Posterior cingulate gyrus (tissue), 11 donors: ENCODE measurements around the gene KIFC3.
"Not testable (repeated sequence)": the region's sequence is repeated elsewhere in the genome, so short reads cannot be mapped to it uniquely, and the experiment has no call there.

Source experiments
- DNase-seq, 10 donors: peaks; one replicate each; pipeline versions ENCODE4 v3.0.0 to v3.0.0-alpha.2; 2020 to 2021; ENCODE audit warnings: mixed read lengths in 3 of 10
- intact Hi-C: fragments of 100-400 bp; cut with DNase I; formaldehyde crosslinking; loops from one replicate; pipeline ENCODE4 v1.15.1; 2023

Gene KIFC3

DNA sequence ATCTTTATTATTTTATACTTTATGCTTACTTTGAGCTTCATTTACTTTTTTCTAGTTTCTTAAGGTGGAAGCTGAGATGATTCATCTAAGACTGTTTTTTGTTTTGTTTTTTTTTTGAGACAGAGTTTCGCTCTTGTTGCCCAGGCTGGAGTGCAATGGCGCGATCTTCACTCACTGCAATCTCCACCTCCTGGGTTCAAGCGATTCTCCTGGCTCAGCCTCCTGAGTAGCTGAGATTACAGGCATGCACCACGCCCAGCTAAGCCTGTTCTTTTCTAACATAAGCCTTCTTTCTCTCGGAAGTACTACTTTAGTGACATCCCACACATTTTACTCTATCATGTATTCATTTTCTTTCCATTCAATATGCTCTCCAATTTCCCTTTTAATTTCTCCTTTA, 89.7 kb downstream of the KIFC3 start:
- peak in 2 of 10 donors; percentile 17 to 32 for DNase-seq
- intact Hi-C loops = not testable (repeated sequence)

DNA sequence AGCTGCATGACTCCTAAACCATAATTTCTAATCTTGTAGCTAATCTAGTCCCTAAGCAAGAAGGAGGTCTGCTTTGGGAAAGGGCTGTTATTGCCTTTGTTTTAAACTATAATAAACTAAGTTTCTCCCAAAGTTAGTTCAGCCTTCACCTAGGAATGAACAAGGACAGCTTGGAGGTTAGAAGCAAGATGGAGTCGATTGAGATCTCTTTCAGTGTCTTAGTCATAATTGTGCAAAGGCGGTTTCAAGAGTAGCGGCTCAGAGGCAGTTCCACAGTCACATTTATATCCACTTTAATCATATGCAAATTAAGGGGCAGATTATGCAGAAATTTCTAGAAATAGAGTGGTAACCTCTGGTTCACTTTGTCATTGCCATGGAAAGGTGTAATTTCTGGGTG, 90.3 kb downstream of the KIFC3 start:
- DNase-seq = no peak
- intact Hi-C loops = no loop called here

DNA sequence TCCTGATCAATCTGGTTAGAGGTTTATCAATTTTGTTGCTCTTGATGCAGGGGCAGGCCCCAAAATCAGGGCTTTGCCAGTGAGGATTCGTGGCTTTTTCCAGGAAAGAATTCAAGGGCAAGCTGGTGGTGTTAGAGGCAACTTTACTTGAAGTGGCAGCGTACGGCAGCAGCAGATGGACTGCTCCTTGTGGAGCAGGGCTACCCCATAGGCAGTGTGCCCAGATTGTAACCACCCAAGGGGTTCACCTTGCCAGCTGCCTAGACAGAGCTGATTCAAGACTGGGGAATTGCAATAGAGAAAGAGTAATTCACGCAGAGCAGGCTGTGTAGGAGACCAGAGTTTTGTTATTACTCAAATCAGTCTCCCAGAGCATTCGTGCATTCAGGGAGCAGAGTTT, 90.9 kb downstream of the KIFC3 start:
- intact Hi-C loops = no loop called here

DNA sequence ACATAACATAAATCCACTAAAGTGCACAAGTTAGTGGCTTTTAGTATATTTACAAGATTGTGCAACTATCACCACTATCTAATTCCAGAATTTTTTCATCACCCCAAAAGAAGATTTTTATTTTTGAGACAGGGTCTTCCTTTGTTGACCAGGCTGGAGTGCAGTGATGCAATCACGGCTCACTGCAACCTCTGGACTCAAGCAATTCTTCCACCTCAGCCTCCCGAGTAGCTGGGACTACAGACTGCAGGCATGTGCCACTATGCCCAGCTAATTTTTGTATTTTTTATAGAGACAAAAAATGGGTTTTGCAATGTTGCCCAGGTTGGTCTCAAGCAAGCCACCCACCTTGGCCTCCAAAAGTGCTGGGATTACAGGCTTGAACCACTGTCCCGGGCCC, 92.6 kb downstream of the KIFC3 start:
- peak in 2 of 10 donors; percentile 10 to 19 for DNase-seq
- intact Hi-C loops = no loop called here

More for the DNA sequence above, 90.9 kb downstream of the KIFC3 start:
- DNase-seq = peak in 2 of 10 donors; percentile 12 to 13
